ENCODE results near the gene KCNK16.

The KCNK16 gene

DNA sequence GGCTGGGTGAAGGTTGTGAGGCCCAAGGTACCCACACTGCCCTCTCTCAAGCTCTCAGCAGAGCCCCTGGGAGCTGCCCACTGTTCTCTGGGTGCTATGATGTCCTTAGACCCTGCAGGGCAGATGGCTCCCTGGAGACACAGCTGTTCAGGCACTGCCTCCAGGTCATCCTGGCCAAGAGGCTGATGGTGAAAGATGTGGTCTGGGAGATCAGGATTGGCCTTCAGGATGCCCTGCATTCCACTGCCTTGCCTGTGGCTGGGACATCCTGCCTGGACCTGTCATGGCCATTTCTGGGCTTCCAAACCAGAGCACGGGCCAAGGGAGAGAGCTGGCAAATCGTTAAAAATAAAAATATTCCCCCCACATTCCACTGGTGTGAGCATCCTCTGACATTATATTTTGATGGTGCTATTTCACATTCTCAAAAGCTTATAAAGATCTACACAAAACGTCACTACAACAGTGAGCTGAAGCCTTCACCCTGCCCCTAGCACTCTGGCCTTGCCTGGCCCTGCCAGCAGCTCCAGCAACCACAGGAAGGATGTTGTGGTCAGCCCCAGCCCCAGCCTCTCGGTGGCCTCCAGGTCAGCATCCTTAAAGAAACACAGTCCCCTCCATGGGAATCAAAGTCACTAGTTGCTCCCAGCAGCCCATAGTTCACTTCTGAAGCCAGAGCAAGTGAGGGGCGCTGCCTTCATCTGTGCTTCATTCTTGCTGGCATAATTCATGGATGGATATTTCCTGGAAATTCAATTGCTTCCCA is 13.5 kb upstream of the KCNK16 start:
- intact Hi-C loops (cut with DNase I; ENCODE audit: low total_unique reads), result no loop called here
- Histone ChIP-seq H3K36me3 (no peaks in the 10 kb centered on the region), H3K27ac (no peak overlapping the region), H3K4me1 (peaks cover 0 to 35% (median 26%) of the 10 kb centered on the region in 4 donors), H3K4me3 (no peak overlapping the region), H3K9me3 (no peaks in the 10 kb centered on the region), H3K27me3 (no peaks in the 10 kb centered on the region)
- DNase-seq, result no peak
- TF ChIP-seq, protein P1, sequence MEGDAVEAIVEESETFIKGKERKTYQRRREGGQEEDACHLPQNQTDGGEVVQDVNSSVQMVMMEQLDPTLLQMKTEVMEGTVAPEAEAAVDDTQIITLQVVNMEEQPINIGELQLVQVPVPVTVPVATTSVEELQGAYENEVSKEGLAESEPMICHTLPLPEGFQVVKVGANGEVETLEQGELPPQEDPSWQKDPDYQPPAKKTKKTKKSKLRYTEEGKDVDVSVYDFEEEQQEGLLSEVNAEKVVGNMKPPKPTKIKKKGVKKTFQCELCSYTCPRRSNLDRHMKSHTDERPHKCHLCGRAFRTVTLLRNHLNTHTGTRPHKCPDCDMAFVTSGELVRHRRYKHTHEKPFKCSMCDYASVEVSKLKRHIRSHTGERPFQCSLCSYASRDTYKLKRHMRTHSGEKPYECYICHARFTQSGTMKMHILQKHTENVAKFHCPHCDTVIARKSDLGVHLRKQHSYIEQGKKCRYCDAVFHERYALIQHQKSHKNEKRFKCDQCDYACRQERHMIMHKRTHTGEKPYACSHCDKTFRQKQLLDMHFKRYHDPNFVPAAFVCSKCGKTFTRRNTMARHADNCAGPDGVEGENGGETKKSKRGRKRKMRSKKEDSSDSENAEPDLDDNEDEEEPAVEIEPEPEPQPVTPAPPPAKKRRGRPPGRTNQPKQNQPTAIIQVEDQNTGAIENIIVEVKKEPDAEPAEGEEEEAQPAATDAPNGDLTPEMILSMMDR (IDR thresholded peaks at IDR 0.05), result no peak

DNA sequence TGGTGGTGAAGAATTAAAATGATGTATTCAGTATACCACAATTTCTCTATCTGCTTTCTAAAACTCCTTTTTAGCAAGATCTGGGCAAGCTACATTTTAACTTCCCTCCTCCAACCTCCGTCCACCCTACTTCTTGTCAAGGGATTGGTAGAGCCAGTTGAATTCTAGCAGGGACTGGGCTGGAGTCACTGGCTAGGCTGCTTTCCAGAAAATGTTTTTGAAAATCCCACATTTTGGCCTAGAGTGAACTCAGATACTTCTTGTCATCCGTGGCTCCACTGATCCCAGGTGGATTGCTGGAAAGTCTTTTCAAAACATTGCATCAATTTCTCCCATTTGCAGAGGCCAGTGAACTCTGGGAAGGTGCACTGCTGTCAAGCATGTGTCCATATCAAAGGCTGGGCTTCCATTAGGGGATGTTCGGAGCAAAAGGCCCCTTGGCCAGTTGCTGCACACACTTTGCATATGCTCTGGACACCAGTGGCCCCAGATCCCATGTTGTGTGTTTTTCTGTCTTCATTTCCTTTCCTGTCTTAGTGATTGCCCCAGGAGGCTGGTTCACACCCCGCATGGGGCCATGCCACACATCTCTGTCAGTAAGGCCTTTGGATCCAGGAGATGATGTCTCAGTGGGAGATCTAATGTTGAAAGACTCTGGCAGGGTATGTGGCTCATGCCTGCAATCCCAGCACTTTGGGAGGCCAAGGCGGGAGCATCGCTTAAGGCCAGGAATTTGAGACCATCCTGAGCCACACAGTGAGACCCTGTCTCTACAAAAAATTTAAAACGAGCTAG is 11.3 kb upstream of the KCNK16 start:
- Histone ChIP-seq H3K4me3 (no peak overlapping the region), H3K36me3 (no peaks in the 10 kb centered on the region), H3K4me1 (peaks cover 0 to 20% (median 9%) of the 10 kb centered on the region in 4 donors), H3K27me3 (no peaks in the 10 kb centered on the region), H3K27ac (no peak overlapping the region), H3K9me3 (no peaks in the 10 kb centered on the region)
- TF ChIP-seq, protein P1 (IDR thresholded peaks at IDR 0.05), result no peak
- no peak for DNase-seq
- intact Hi-C loops (cut with DNase I; ENCODE audit: low total_unique reads), result no loop called here

DNA sequence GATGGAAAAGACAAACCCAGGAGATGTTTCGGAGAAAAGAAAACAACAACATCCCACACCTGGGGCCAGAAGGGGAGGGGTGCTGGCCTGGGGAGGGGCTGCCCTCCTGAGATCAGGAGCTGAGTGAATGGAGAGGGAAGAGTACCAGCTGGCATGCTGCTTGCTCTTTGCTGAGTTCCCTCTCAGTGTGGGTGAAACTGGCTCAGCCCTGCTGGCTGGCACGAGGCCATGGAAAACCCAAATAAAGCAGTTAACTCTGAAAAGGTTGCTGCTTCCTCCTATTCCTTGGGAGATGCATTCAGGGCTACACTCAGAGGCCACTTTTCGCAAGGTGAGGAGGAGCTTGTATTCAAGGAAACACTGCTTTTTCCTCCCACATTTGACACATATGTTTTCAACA is 8.0 kb upstream of the KCNK16 start:
- intact Hi-C loops (cut with DNase I; ENCODE audit: low total_unique reads), result no loop called here
- TF ChIP-seq, protein P1 (IDR thresholded peaks at IDR 0.05), result no peak
- Histone ChIP-seq H3K9me3 (no peaks in the 10 kb centered on the region), H3K27ac (no peak overlapping the region), H3K36me3 (no peaks in the 10 kb centered on the region), H3K27me3 (peaks cover 0 to 6% of the 10 kb centered on the region in 2 donors), H3K4me1 (peaks cover 0 to 8% (median 0%) of the 10 kb centered on the region in 4 donors), H3K4me3 (no peak overlapping the region)
- DNase-seq, result no peak

- H3K4me1 ChIP-seq, result peaks cover 0 to 7% (median 0%) of the 10 kb centered on the region in 4 donors
- TF ChIP-seq, protein P1 (IDR thresholded peaks at IDR 0.05), result no peak
- H3K4me3 ChIP-seq, result no peak overlapping the region
- DNase-seq, result no peak
- intact Hi-C loops (cut with DNase I; ENCODE audit: low total_unique reads), result no loop called here
- peaks cover 0 to 6% of the 10 kb centered on the region in 2 donors for H3K27me3 ChIP-seq
- H3K36me3 ChIP-seq, result no peaks in the 10 kb centered on the region
- no peaks in the 10 kb centered on the region for H3K9me3 ChIP-seq
- no peak overlapping the region for H3K27ac ChIP-seq
Observed at GRCh38 chr6:39330057-39330456, 7.6 kb upstream of the KCNK16 start.

GRCh38 chr6:39328066-39328465 is 5.6 kb upstream of the KCNK16 start:
- no peak for DNase-seq
- intact Hi-C loops (cut with DNase I; ENCODE audit: low total_unique reads), result no loop called here
- H3K4me1 ChIP-seq, result peaks cover 0 to 7% (median 0%) of the 10 kb centered on the region in 4 donors
- TF ChIP-seq, protein P1 (IDR thresholded peaks at IDR 0.05), result no peak
- no peak overlapping the region for H3K27ac ChIP-seq
- no peak overlapping the region for H3K4me3 ChIP-seq
- peaks cover 0 to 6% of the 10 kb centered on the region in 2 donors for H3K27me3 ChIP-seq
- no peaks in the 10 kb centered on the region for H3K9me3 ChIP-seq
- no peaks in the 10 kb centered on the region for H3K36me3 ChIP-seq

Measured in tibial artery (tissue), 4 donors.